Measurements from ENCODE around the gene CDC37. TPM values are rescaled to one million over a fixed set of nuclear protein-coding genes. Genes with fewer than 3 reads are reported as not detected.

CDC37 gene
- total RNA-seq: 86.5 TPM

DNA sequence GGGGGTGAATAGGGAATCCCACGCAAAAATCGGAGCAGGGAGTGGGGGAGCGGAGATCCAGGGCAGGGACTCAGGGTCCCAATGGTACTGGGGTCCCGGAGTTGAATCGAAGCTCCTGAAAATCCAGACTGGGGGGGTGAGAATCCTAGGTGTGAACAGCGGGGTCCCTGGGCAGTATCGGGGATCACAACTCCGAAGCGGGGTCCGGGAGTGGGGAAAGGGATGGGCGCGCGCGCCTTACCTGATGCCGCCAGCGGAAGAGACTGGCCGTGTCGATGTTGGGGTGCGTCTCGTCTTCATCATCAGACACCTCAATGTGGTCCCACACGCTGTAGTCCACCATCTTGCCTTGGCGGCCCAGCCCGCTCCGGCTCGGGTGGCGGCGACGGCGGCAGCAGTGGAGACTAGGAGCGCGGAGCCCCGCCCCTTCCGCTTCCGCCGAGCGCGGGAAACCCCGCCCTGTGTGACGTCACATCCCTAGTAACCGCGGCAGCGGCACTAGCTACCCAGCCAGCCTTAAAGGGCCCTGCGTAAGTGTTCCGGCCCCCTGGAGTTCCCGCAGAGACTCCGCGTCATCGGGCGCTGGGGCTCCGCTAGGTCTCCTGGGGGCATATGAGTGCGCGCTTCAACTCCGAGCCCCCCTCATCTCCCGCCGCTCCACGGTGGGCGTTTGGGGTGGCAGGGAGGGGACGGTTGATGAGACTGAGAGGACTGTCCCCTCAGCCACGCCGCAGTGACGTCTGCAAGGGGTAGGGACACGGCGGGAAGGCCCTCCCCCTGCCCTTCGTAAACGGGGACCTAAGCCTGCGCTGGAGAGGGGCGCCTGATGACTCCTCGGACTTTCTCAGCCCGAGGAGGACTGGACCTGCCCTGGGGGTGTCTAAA, at the start of gene CDC37:
TSS of gene CDC37 (minus strand) at position 406 of the 885 bp plus-strand sequence. CDS start at position 343, 63 bp downstream.
- ATAC-seq: peak; percentile 94

DNA sequence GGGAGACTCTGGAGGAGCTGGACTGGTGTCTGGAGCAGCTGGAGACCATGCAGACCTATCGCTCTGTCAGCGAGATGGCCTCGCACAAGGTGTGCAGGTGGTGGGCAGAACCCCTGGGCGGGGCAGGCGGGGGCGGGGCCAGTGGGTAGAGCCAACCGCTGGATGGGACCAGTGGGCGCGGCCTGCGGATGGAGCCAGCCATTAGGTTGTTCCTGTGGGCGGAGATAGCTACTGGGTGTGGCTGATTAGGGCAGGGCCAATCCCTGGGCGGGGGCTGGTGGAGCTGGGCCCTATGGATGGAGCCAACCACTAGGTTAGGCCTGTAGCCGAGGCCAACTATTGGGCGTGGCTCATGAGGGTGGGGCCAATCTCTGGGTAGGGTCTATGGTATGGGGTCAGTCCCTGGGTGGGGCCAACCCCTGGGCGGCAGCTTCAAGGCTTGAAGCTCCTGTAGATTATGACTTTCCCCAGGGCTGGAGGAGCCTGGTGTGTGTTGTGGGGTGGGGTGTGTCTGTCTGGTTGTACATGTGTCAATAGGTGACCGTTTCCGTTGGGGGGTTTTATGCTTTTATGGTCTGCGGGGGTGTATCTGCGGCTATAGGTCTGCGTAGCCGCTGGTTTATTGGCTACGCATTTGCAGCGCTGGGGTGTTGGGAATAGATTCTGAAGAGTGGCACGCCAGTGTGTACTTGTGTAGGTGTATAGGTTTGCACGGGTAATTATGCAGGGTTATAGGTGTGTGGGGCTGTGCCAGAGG, 47.7 kb upstream of the CDC37 start:
- peak; percentile 28 for ATAC-seq

DNA sequence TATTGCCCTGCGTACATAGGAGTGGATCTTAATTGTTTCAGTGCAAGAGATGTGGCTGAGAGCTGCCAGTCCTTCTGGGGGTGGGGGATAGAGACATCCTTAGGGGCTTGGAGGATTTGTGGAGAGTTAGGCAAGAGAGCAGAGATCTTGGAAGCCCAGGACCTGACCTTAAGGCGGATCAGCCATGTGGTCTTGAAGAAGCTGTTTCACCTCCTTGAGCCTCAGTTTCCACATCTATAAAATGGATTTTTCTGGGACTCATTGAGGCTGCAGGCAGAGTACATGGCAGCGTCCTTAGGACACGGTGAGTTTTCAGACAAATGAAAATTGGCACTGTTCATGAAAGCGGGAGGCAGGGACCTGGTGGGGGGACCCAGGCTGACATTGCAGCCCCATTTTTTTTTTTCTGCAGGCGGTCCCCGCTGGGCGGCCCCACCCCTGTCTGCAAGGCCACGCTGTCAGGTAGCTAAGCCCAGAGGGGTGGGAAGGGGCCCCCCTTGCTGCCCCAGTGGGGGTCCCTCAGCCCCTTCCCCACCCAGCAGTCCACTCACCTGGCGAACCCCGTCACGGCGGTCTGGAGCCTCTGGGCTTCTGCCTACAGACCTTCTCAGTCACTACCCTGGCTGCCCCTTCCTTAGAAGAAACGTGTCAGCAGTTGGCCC, 47.0 kb upstream of the CDC37 start:
- no peak for ATAC-seq

DNA sequence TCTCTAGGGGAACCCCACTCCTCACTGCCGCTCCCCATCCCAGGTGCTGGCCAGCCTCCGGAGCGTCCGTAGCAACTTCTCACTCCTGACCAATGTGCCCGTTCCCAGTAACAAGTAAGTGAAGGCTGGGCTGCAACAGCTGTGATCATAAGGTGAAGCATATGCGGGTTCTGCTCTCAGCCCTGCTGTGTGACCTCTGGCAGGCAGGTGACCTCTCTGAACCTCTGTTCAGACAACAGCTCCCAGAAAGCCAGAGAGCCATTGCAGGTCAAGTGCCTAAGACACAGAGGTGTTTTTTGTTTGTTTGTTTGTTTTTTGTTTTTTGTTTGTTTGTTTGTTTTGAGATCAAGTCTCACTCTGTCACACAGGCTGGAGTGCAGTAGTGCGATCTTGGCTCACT, 45.7 kb upstream of the CDC37 start:
- ATAC-seq: no peak

DNA sequence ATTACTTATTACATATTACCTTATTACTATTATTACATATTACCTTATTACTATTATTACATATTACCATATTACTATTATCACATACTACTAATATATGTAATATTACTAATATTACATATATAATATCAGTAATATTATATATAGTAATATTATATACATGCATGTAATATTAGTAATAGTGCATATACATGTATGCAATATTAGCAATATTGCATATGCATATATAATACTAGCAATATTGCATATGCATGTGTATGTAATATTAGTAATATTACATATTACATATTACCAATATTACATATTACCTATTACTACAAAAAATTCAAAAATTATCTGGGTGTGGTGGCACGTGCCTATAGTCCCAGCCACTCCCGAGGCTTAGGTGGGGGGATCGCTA, 39.4 kb upstream of the CDC37 start:
- no peak for ATAC-seq

DNA sequence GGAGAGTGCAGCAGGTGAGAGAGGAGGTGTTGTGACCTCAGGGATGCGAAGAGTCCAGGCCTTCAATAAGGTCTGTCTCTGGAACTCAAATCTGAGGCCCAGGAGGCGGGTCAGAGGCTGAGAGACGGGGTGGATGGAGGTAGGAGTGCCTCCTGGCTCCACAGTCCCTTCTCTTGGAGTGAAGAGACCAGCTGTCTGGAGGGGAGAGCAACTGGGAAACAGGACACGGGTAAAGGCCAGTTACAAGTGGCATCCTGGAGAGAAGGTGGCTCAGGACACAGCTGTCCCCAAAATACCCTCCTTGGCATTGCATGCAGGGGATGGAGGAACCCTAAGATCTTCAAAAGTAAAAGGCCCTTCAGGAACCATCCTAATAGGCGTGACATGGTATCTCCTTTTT, 36.2 kb upstream of the CDC37 start:
- ATAC-seq: no peak

DNA sequence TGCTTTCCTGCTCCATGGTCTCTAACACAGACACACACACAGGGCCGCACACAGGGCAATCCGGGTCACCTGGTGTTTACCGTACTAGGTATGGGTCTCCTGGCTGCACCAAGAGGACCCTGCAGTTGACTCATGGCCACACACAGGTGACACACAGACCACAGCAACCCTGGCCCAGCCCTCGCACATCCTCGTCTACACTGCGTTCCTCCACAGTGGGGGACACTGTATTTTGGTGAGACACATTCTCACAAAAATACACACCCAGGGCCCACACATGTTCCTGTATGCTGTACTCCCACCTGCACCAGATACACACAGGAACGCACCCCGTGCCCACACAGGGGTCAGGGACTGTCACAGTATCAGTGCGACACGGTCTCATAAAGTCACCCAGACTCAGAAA, 29.8 kb upstream of the CDC37 start:
- ATAC-seq: no peak

DNA sequence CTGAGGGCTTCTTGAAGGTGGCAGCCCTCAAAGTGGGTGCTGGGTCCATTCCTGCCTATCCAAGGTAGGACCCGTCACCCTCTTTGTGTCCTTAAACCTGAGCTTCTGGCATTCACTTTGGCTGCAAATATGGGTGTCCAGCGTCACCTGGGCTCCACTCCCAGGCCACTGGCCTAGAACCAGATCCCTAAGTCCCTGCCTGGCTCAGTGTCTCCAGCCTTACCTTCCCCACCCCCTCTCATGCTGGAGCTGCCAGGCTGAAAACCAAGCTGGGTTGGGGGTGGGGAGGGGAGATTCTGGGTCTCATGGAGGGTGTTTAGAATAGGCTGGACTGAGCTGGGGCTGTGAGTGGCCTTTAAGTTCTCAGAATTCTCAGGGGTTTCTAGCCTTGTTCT, 29.4 kb upstream of the CDC37 start:
- ATAC-seq: no peak

DNA sequence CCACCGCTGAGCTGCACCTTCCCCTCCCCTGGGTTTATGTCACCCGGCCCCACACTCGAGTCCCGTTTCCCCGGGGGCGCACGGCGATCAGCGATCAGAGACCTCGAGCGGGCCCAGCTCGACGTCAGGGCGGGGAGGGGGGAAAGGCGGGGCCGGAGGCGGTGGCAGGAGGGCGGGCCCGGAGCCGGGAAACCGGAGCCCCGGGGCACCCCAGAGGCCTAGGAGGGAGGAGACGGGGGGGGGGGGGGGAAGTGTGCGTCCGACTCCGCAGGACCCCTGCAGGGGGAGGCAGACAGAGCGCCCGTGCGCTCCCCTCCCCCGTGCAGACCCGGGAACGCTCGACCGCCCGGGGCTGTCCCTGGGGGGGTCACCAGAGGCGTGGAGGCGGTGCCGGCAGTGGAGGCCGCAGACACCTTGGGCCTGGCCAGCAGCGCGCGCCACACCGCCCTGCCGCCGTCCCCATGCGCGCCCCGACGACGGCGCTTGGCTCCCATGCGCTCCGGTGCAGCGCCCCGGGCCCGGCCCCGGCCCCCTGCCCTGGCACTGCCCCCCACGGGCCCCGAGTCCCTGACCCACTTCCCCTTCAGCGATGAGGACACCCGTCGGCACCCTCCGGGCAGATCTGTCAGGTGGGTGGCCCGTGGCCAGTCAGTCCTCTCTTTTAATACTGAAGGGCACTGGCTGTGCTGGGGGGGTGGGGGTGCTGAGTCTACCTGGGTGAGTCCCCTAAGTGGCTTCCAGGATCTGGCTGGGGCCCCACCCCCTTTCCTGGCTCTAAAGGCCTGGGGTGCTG, 28.8 kb upstream of the CDC37 start:
- peak; percentile 24 for ATAC-seq

DNA sequence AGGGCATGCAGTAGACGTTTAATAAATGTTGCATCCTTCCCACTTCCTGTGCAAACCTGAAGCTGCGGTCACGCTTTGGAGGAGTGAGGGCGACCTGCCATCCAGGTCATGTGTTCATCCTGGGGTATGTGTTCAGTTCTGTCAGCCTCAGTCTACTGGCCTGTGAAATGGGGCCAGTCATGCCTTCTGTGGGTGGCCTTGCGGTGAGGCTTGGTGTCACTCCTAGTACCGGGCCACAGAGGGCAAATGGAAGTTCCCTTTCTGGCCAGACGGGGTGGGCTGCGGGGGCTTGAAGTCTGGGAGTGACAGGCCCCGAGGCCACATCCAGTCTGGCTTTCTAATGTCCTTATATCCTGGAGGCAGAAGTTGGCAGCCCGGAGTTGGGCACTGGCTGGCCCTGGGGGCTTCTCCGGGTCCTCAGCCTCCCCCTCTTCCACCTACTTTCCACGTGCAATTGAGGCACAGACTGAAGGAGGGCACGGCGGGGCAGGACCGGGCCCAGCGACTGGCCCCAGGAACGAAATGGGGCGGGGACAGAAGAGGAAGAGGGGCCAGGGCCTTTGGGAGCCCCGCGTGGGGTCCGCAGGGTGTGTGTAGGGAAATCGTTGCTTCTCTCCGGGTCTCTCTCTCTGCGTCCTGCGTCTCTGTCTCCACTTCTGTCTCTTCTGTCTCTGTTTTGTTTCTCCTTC, 28.1 kb upstream of the CDC37 start:
- ATAC-seq: no peak

DNA sequence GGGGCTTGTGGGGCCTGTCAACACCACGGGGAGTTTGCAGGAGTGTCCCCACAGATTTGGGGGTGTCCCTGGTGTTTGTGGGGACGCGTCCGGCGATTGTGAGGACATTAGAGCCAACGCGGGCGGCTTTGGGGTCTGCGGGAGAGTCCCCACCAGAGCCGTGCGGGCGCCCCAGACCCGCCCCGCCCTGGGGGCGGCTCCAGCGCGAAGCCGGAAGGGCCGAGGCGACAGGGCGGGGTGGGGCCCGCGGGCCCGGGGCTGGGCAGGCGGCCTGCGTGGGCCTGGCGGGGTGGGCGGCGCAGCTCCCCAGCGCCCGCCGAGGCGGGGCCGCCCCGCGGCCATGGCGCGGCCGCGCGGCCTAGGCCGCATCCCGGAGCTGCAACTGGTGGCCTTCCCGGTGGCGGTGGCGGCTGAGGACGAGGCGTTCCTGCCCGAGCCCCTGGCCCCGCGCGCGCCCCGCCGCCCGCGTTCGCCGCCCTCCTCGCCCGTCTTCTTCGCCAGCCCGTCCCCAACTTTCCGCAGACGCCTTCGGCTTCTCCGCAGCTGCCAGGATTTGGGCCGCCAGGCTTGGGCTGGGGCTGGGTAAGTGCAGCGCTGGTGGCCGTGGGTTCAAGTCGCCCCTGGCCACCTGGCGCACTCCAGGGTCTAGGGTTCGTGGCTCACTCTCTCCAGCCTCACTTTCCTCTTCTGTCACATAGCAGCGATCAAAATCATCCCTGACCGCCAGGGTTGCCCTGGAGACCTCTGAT, 27.3 kb upstream of the CDC37 start:
- peak; percentile 12 for ATAC-seq

DNA sequence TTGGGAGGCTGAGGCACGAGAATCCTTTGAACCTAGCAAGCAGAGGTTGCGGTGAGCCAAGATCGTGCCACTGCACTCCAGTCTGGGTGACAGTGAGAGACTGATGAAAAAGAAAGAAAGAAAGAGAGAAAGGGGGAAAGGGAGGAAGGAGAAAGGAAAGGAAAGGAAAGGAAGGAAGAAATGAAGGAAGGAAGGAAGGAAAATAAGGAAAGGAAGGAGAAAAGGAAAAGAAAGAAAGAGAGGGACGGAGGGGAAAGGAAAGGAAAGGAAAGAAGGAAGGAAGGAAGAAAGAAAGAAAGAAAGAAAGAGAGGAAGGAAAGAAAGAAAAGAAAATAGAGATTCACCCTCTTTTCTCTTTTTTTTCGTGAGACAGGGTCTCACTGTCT, 25.6 kb upstream of the CDC37 start:
- ATAC-seq: no peak

DNA sequence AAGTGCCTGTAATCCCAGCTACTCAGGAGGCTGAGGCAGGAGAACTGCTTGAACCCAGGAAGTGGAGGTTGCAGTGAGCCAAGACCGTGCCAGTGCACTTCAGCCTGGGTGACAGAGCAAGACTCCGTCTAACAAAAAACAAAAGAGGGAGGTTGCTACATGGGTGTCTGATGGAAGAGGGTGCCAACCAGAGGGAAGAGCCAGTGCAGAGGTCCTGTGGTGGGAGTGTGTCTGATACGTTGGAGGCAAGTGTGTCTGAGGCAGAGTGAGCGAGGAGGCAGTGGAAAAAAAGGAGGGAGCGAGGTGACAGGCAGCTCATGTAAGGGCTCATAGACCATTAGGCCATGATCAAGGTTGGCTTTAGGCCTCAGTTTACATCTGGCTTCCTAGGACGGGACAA, 23.8 kb upstream of the CDC37 start:
- no peak for ATAC-seq

DNA sequence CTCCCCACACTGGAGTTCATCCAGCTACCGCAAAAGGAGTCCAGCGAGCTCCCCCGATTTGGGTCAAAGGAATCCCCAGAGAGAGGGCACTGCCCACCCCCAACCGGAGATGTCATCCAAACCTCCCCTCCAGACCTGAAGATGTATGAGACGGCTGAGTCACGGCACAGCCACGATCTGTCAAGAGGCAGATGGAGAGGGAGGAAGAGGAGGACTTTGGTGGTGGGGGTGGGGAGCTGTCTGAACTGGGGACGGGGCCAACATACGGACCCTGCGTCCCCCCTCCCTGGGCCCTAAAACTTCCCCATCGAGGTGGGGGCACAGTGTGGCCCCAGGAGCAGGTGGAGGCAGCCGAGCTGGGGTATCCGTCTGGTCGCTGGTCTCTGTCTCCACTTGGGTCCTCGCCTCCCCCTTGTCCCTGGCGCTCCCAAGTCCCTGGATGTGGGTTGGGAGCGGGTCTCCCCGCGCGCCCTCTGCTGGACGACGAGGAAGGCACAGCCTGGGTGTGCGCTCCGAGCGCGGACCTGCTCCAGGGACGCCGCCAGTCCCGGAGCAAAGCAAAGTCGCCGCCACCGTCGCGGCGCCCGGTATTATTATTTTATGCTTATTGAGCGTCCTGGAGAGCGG, 20.8 kb upstream of the CDC37 start:
- ATAC-seq: peak; percentile 69

DNA sequence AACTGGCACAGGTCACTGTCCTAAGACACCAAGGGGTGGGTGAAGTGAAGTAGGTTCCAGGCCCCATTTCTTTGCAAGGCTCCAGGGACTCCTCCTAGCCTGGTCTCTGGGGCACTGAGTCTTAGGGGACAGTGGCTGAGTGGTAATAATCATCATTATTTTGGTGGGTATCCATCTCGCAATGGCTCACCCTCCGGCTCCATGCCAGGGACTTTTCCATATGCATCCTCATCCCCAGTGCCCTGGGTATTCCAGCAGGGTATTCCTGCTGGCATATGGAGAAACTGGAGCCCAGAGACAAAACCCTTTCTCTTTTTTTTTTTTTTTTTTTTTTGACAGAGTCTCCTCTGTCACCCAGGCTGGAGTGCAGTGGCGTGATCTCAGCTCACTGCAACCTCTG, 19.5 kb upstream of the CDC37 start:
- no peak for ATAC-seq

DNA sequence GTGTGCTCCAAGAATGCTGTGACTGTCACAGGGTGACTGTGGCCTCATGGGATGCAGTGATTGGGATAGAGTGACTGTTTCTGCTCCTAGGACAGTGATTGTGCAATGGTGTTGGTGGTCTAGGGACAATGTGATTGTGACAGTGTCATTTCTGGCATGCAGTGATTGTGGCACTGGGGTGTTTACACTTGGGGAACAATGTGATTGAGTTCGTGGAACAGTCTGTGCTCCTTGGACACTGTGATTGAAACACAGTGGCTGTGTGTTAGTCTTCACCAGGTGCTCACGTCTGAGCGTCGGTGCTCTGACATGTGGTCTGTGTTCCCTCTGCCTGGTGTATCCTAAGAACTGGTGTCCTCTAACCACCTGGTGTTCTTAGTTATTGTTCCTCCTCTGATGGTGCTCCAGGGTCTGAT, 18.7 kb upstream of the CDC37 start:
- no peak for ATAC-seq

DNA sequence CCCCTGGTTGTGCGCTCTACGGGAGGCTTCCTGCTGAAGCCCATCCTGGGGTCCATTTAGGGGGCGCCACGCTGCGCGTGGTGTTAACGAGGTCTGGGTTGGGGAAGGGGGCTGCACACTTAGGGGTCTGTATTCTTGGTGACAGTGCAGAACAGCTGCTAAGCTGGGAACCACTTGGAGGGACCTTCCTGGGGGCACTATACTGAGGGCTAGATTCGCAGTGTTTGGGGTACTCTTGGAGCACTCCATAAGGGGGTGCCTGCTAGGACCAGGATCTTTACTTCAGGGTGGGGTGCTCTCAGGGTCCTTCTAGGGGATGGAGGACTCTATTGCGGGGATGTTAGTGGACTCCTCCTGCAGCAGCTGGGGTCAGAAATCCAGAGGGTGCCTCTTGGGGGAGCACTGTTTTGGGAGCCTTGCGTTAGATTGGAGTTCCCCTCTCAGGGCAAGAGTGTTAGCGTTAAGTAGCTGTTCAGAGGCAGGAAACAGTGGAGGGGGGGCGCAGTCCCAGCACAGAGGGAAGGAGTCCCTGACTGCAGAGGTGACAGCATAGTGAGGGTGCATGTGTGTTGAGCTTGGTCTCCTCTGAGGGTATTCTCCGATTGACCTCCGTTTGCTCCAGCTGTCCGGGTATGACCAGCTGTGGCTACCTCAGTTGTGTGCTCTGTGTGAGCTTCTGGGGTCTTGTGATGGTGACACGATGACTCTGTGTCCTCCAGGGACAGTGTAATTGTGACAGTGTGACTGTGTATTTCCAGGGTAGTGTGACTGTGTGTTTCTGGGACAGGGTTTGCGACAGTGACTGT, 18.1 kb upstream of the CDC37 start:
- ATAC-seq: no peak

DNA sequence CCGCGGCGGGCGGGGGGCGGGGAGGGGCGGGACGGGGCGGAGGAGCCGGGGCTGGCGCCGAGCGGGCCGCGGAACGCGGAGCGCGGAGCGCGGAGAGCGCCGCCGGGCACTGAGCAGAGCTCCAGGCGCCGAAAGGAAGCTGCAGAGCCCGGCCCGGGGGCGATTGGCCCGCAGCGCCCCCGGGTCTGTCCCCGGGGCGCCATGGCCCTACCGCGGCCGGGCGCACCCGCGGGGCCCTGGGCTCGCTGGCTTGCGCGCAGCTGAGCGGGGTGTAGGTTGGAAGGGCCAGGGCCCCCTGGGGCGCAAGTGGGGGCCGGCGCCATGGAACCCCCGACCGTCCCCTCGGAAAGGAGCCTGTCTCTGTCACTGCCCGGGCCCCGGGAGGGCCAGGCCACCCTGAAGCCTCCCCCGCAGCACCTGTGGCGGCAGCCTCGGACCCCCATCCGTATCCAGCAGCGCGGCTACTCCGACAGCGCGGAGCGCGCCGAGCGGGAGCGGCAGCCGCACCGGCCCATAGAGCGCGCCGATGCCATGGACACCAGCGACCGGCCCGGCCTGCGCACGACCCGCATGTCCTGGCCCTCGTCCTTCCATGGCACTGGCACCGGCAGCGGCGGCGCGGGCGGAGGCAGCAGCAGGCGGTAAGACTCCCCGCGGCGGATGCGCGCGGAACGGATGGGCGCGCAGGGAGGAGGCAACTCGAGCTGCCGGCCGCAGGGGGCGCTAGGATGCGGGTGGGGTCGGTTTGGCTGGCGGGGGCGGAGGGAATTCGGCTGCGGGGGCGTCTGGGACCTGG, 17.3 kb upstream of the CDC37 start, which contains the start of gene PDE4A:
TSS of gene PDE4A (plus strand) at position 95 of the 796 bp plus-strand sequence. CDS start at position 322, 227 bp downstream.
- ATAC-seq: no peak
